Measurements from ENCODE around the gene TAS2R9.

DNA sequence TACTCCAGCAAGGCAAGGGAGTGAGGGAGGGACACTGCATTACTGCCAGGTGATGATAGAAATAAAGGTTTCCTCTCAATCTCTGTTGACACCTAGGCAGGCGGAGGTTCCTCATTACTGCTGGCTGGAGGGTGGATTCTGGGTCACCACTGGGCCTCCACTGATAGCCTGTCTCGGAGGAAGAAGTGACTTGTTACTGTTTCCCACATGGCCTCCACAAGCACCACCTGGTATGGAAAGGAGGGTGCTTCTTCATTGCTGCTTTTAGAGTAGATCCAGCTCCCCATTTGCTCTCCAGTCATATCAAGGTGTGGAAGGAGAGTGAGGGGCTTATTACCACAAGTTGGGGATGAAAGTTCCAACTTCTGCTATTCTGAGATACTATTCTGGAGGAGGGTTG lies 32.9 kb upstream of the TAS2R9 start:
- TF ChIP-seq, protein P1, sequence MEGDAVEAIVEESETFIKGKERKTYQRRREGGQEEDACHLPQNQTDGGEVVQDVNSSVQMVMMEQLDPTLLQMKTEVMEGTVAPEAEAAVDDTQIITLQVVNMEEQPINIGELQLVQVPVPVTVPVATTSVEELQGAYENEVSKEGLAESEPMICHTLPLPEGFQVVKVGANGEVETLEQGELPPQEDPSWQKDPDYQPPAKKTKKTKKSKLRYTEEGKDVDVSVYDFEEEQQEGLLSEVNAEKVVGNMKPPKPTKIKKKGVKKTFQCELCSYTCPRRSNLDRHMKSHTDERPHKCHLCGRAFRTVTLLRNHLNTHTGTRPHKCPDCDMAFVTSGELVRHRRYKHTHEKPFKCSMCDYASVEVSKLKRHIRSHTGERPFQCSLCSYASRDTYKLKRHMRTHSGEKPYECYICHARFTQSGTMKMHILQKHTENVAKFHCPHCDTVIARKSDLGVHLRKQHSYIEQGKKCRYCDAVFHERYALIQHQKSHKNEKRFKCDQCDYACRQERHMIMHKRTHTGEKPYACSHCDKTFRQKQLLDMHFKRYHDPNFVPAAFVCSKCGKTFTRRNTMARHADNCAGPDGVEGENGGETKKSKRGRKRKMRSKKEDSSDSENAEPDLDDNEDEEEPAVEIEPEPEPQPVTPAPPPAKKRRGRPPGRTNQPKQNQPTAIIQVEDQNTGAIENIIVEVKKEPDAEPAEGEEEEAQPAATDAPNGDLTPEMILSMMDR (IDR thresholded peaks at IDR 0.05): no peak
- no peak for TF ChIP-seq EP300 (IDR thresholded peaks at IDR 0.05)
